ENCODE results near the gene EXOC6. TPM values are rescaled to one million over a fixed set of nuclear protein-coding genes. Genes with fewer than 3 reads are reported as not detected.

Gene EXOC6
- 10 to 100 TPM; 10.5 to 11.4 TPM for total RNA-seq
- 10 to 100 TPM in 1 of 2 donors, 1 to 10 TPM in 1; 4.3 to 11.4 TPM for polyA plus RNA-seq

- intact Hi-C loops (cut with micrococcal nuclease) = loop anchor here (1.0 to 10.0 kb wide), 9 partner anchors 154 to 1684 kb away; partner anchors contain the start of genes BTAF1, CEP55, CPEB3 and FRA10AC1
- H3K27me3 ChIP-seq (ENCODE audit: insufficient read depth, low read length) = no peaks in the 10 kb centered on the region
- H3K9me3 Mint-ChIP-seq = no peaks in the 10 kb centered on the region
- H3K9me3 ChIP-seq (ENCODE audit: control insufficient read depth in 1 of 2, low read length in 2 of 2) = no peaks in the 10 kb centered on the region
- H3K4me3 ChIP-seq (ENCODE audit: low read length in 2 of 2) = peak within 1 kb of the TSS; percentile 60 to 76
- peak; percentile 88 to 93 (median 91) for DNase-seq
- no peaks in the 10 kb centered on the region for H3K27me3 Mint-ChIP-seq
- ChIA-PET POLR2A (ENCODE audit: partially characterized antibody) (interaction anchor here (0.6 to 2.4 kb wide), 15 partner anchors 11 to 1685 kb away, joined by 3 to 17 read pairs (median 4); partner anchors contain the start of genes BTAF1, FRA10AC1, HHEX and IDE), CTCF (ENCODE audit: partially characterized antibody) (interaction anchor here (0.6 to 9.1 kb wide), 13 partner anchors 10 to 1687 kb away, joined by 3 to 103 read pairs (median 4); no protein-coding TSS in a partner anchor)
- H3K4me1 Mint-ChIP-seq = peaks cover 10 to 38% (median 24%) of the 10 kb centered on the region in 4 donors
- peak within 1 kb of the TSS; percentile 86 to 95 (median 93) for H3K27ac Mint-ChIP-seq
- H3K4me1 ChIP-seq (ENCODE audit: insufficient read depth, low read length) = peaks cover 19% of the 10 kb centered on the region
- H3K36me3 ChIP-seq (ENCODE audit: insufficient read depth, low read length) = no peaks in the 10 kb centered on the region
- peak within 1 kb of the TSS; percentile 67 for H3K27ac ChIP-seq (ENCODE audit: low read depth, low read length)
- peaks cover 0 to 5% of the 10 kb centered on the region in 2 donors for H3K36me3 Mint-ChIP-seq
- peak within 1 kb of the TSS; percentile 85 to 96 (median 93) for H3K4me3 Mint-ChIP-seq
These were observed at the start of gene EXOC6 for GRCh38 chr10:92848441-92849233. TSS of gene EXOC6 (plus strand) at chr10:92848520. CDS start at chr10:92848534, 14 bp downstream.

GRCh38 chr10:92799568-92799967 is 48.8 kb upstream of the EXOC6 start:
- intact Hi-C loops (cut with micrococcal nuclease) = no loop called here
- H3K27me3 Mint-ChIP-seq = peaks cover 2% of the 10 kb centered on the region in 2 donors
- Histone ChIP-seq H3K4me3 (ENCODE audit: low read length in 2 of 2) (no peak overlapping the region), H3K36me3 (ENCODE audit: insufficient read depth, low read length) (no peaks in the 10 kb centered on the region), H3K9me3 (ENCODE audit: control insufficient read depth in 1 of 2, low read length in 2 of 2) (no peaks in the 10 kb centered on the region), H3K4me1 (ENCODE audit: insufficient read depth, low read length) (no peaks in the 10 kb centered on the region), H3K27ac (ENCODE audit: low read depth, low read length) (no peak overlapping the region), H3K27me3 (ENCODE audit: insufficient read depth, low read length) (no peaks in the 10 kb centered on the region)
- no peak for DNase-seq
- peaks cover 0 to 4% (median 0%) of the 10 kb centered on the region in 8 donors for H3K9me3 Mint-ChIP-seq
- H3K4me1 Mint-ChIP-seq = no peaks in the 10 kb centered on the region
- no peak overlapping the region for H3K27ac Mint-ChIP-seq
- no peak overlapping the region for H3K4me3 Mint-ChIP-seq
- ChIA-PET POLR2A (ENCODE audit: partially characterized antibody) (no interaction called here), CTCF (ENCODE audit: partially characterized antibody) (interaction anchor here (0.7 kb wide), 1 partner anchor 45 kb away, joined by 3 read pairs; no protein-coding TSS in a partner anchor)
- no peaks in the 10 kb centered on the region for H3K36me3 Mint-ChIP-seq

GRCh38 chr10:92800134-92800733 is 48.1 kb upstream of the EXOC6 start:
- no peak for DNase-seq
- H3K27me3 ChIP-seq (ENCODE audit: insufficient read depth, low read length) = no peaks in the 10 kb centered on the region
- ChIA-PET POLR2A (ENCODE audit: partially characterized antibody) (no interaction called here), CTCF (ENCODE audit: partially characterized antibody) (no interaction called here)
- intact Hi-C loops (cut with micrococcal nuclease) = no loop called here
- H3K4me3 ChIP-seq (ENCODE audit: low read length in 2 of 2) = no peak overlapping the region
- Mint-ChIP-seq H3K27ac (no peak overlapping the region), H3K4me1 (no peaks in the 10 kb centered on the region), H3K9me3 (peaks cover 0 to 4% (median 0%) of the 10 kb centered on the region in 8 donors), H3K4me3 (no peak overlapping the region), H3K36me3 (no peaks in the 10 kb centered on the region), H3K27me3 (peaks cover 0 to 2% of the 10 kb centered on the region in 2 donors)
- no peaks in the 10 kb centered on the region for H3K36me3 ChIP-seq (ENCODE audit: insufficient read depth, low read length)
- H3K27ac ChIP-seq (ENCODE audit: low read depth, low read length) = no peak overlapping the region
- H3K4me1 ChIP-seq (ENCODE audit: insufficient read depth, low read length) = no peaks in the 10 kb centered on the region
- no peaks in the 10 kb centered on the region for H3K9me3 ChIP-seq (ENCODE audit: control insufficient read depth in 1 of 2, low read length in 2 of 2)

- POLR2A ChIA-PET (ENCODE audit: partially characterized antibody) = interaction anchor here (0.8 kb wide), 1 partner anchor 22 kb away, joined by 3 read pairs; no protein-coding TSS in a partner anchor
- Mint-ChIP-seq H3K9me3 (no peaks in the 10 kb centered on the region), H3K27ac (no peak overlapping the region), H3K27me3 (peaks cover 2 to 6% of the 10 kb centered on the region in 2 donors), H3K4me3 (no peak overlapping the region), H3K36me3 (no peaks in the 10 kb centered on the region), H3K4me1 (no peaks in the 10 kb centered on the region)
- Histone ChIP-seq H3K4me3 (ENCODE audit: low read length in 2 of 2) (no peak overlapping the region), H3K27me3 (ENCODE audit: insufficient read depth, low read length) (no peaks in the 10 kb centered on the region), H3K9me3 (ENCODE audit: control insufficient read depth in 1 of 2, low read length in 2 of 2) (no peaks in the 10 kb centered on the region), H3K36me3 (ENCODE audit: insufficient read depth, low read length) (no peaks in the 10 kb centered on the region), H3K4me1 (ENCODE audit: insufficient read depth, low read length) (no peaks in the 10 kb centered on the region), H3K27ac (ENCODE audit: low read depth, low read length) (no peak overlapping the region)
- CTCF ChIA-PET (ENCODE audit: partially characterized antibody) = interaction anchor here (0.8 to 1.2 kb wide), 2 partner anchors 20 to 158 kb away, joined by 3 to 4 read pairs; no protein-coding TSS in a partner anchor
- intact Hi-C loops (cut with micrococcal nuclease) = no loop called here
- DNase-seq = no peak
These were observed 46.1 kb upstream of the EXOC6 start for GRCh38 chr10:92801978-92802872.

GRCh38 chr10:92809840-92810239 is 38.5 kb upstream of the EXOC6 start:
- no peak for DNase-seq
- intact Hi-C loops (cut with micrococcal nuclease) = no loop called here
- POLR2A ChIA-PET (ENCODE audit: partially characterized antibody) = no interaction called here

GRCh38 chr10:92810934-92811532 is 37.3 kb upstream of the EXOC6 start:
- Histone ChIP-seq H3K4me1 (ENCODE audit: insufficient read depth, low read length) (no peaks in the 10 kb centered on the region), H3K4me3 (ENCODE audit: low read length in 2 of 2) (no peak overlapping the region), H3K36me3 (ENCODE audit: insufficient read depth, low read length) (no peaks in the 10 kb centered on the region), H3K27me3 (ENCODE audit: insufficient read depth, low read length) (no peaks in the 10 kb centered on the region), H3K9me3 (ENCODE audit: control insufficient read depth in 1 of 2, low read length in 2 of 2) (no peaks in the 10 kb centered on the region), H3K27ac (ENCODE audit: low read depth, low read length) (no peak overlapping the region)
- ChIA-PET CTCF (ENCODE audit: partially characterized antibody) (no interaction called here), POLR2A (ENCODE audit: partially characterized antibody) (no interaction called here)
- Mint-ChIP-seq H3K36me3 (no peaks in the 10 kb centered on the region), H3K4me3 (no peak overlapping the region), H3K27ac (no peak overlapping the region), H3K9me3 (peaks cover 0 to 4% (median 0%) of the 10 kb centered on the region in 8 donors), H3K4me1 (no peaks in the 10 kb centered on the region), H3K27me3 (peaks cover 2 to 7% of the 10 kb centered on the region in 2 donors)
- intact Hi-C loops (cut with micrococcal nuclease) = no loop called here
- DNase-seq = no peak

More at GRCh38 chr10:92809840-92810239, 38.5 kb upstream of the EXOC6 start:
- Histone ChIP-seq H3K4me1 (ENCODE audit: insufficient read depth, low read length) (no peaks in the 10 kb centered on the region), H3K4me3 (ENCODE audit: low read length in 2 of 2) (no peak overlapping the region), H3K27ac (ENCODE audit: low read depth, low read length) (no peak overlapping the region), H3K36me3 (ENCODE audit: insufficient read depth, low read length) (no peaks in the 10 kb centered on the region), H3K27me3 (ENCODE audit: insufficient read depth, low read length) (no peaks in the 10 kb centered on the region), H3K9me3 (ENCODE audit: control insufficient read depth in 1 of 2, low read length in 2 of 2) (no peaks in the 10 kb centered on the region)
- no peaks in the 10 kb centered on the region for H3K4me1 Mint-ChIP-seq
- H3K27me3 Mint-ChIP-seq = peaks cover 0 to 7% of the 10 kb centered on the region in 2 donors
- H3K27ac Mint-ChIP-seq = no peak overlapping the region
- CTCF ChIA-PET (ENCODE audit: partially characterized antibody) = interaction anchor here (1.0 kb wide), 1 partner anchor 34 kb away, joined by 3 read pairs; no protein-coding TSS in a partner anchor
- H3K36me3 Mint-ChIP-seq = no peaks in the 10 kb centered on the region
- no peak overlapping the region for H3K4me3 Mint-ChIP-seq
- H3K9me3 Mint-ChIP-seq = peaks cover 0 to 4% (median 0%) of the 10 kb centered on the region in 8 donors
